ENCODE measurements around the gene NT5DC3. TPM values are rescaled to one million over a fixed set of nuclear protein-coding genes. Genes with fewer than 3 reads are reported as not detected.

The NT5DC3 gene
- total and polyA plus RNA-seq, 2 donors (not counting 3 experiments of a cell fraction or from before 2014, with no cell fraction given), result 1.5 to 6.7 TPM

- DNase-seq (ENCODE audit: low read depth, low spot score), result no peak
- Histone ChIP-seq H3K4me3 (replicated peaks in 1 of 3; ENCODE audit: insufficient read depth in 1 of 3, low read depth in 1 of 3, low read length in 3 of 3) (no peak overlapping the region), H3K27me3 (ENCODE audit: control insufficient read depth in 2 of 2, insufficient read depth in 2 of 2, low read length in 2 of 2) (no peaks in the 10 kb centered on the region), H4K20me1 (replicated peaks; ENCODE audit: control insufficient read depth, extremely low read depth, insufficient read depth, low read length) (no peaks in the 10 kb centered on the region), H3K4me1 (ENCODE audit: control insufficient read depth, extremely low read depth, insufficient read depth, low read length) (peaks cover 11% of the 10 kb centered on the region), H3K9ac (replicated peaks; ENCODE audit: extremely low read depth, insufficient read depth, low read length) (no peak overlapping the region), H3K27ac (ENCODE audit: insufficient read depth, low read depth, low read length) (no peak overlapping the region), H3K4me2 (ENCODE audit: insufficient read depth, low read length) (no peak overlapping the region), H2AFZ (ENCODE audit: low read depth, low read length) (no peak overlapping the region), H3K9me3 (replicated peaks; ENCODE audit: control insufficient read depth, insufficient read depth, low read length) (no peaks in the 10 kb centered on the region), H3K9me1 (replicated peaks; ENCODE audit: control insufficient read depth, extremely low read depth, insufficient read depth, low read length) (no peaks in the 10 kb centered on the region), H3K36me3 (ENCODE audit: control insufficient read depth in 2 of 2, extremely low read depth in 1 of 2, insufficient read depth in 2 of 2, low read length in 2 of 2) (no peaks in the 10 kb centered on the region), H3K79me2 (ENCODE audit: control insufficient read depth, insufficient read depth, low read length) (peaks cover 9% of the 10 kb centered on the region)
- no peak for FAIRE-seq
- intact Hi-C loops (cut with micrococcal nuclease) (no loop called here), dilution Hi-C loops (cut with MboI; ENCODE audit: extremely low pct_ligation_motif_present, low sequenced_read_pairs) (no loop called here)
- ChIA-PET CTCF (no interaction called here), POLR2A (no interaction called here)
- no TSS peak for BruUV-seq (replicated peaks)
- TF ChIP-seq GATA2 (IDR thresholded peaks at IDR 0.05; ENCODE audit: insufficient read depth, insufficient read length, low read depth, low read length), result no peak
- TF ChIP-seq MAX (IDR thresholded peaks at IDR 0.05; ENCODE audit: insufficient read depth, insufficient read length), result no peak
- no peak for TF ChIP-seq JUN (IDR thresholded peaks at IDR 0.05; ENCODE audit: borderline replicate concordance, insufficient read depth, insufficient read length, low read depth)
- no peak for TF ChIP-seq MYC (IDR thresholded peaks at IDR 0.05; ENCODE audit: low read depth, low read length)
- no peak for TF ChIP-seq POLR2A (IDR thresholded peaks at IDR 0.05; ENCODE audit: low read depth, low read length)
- TF ChIP-seq POLR2AphosphoS5 (IDR thresholded peaks at IDR 0.05; ENCODE audit: insufficient read depth, low read depth, low read length), result no peak
Observed at GRCh38 chr12:103838254-103838914, 2.6 kb downstream of the NT5DC3 start.

- no TSS peak for BruUV-seq (replicated peaks)
Observed at GRCh38 chr12:103836345-103836744, 4.7 kb downstream of the NT5DC3 start.

More at GRCh38 chr12:103836345-103836744, 4.7 kb downstream of the NT5DC3 start:
- FAIRE-seq (no peak), DNase-seq (ENCODE audit: low read depth, low spot score) (no peak)
- no peak overlapping the region for H3K9ac ChIP-seq (replicated peaks; ENCODE audit: extremely low read depth, insufficient read depth, low read length)
- H3K9me3 ChIP-seq (replicated peaks; ENCODE audit: control insufficient read depth, insufficient read depth, low read length), result no peaks in the 10 kb centered on the region
- peaks cover 9% of the 10 kb centered on the region for H3K79me2 ChIP-seq (ENCODE audit: control insufficient read depth, insufficient read depth, low read length)
- no peak overlapping the region for H2AFZ ChIP-seq (ENCODE audit: low read depth, low read length)
- CTCF ChIA-PET, result no interaction called here
- no peak overlapping the region for H3K4me2 ChIP-seq (ENCODE audit: insufficient read depth, low read length)
- TF ChIP-seq POLR2A (IDR thresholded peaks at IDR 0.05; ENCODE audit: low read depth, low read length) (no peak), CTCF (IDR thresholded peaks at IDR 0.05; ENCODE audit: extremely low read depth in 1 of 2, insufficient read depth in 1 of 2, low read depth in 1 of 2, low read length in 2 of 2) (no peak), GATA2 (IDR thresholded peaks at IDR 0.05; ENCODE audit: insufficient read depth, insufficient read length, low read depth, low read length) (no peak), JUN (IDR thresholded peaks at IDR 0.05; ENCODE audit: borderline replicate concordance, insufficient read depth, insufficient read length, low read depth) (no peak), MAX (IDR thresholded peaks at IDR 0.05; ENCODE audit: insufficient read depth, insufficient read length) (no peak)
- H3K9me1 ChIP-seq (replicated peaks; ENCODE audit: control insufficient read depth, extremely low read depth, insufficient read depth, low read length), result no peaks in the 10 kb centered on the region
- POLR2A ChIA-PET, result interaction anchor here (0.6 kb wide), 1 partner anchor 32 kb away, joined by 5 read pairs; no protein-coding TSS in a partner anchor
- dilution Hi-C loops (cut with MboI; ENCODE audit: extremely low pct_ligation_motif_present, low sequenced_read_pairs), result no loop called here
- no peak overlapping the region for H3K27ac ChIP-seq (ENCODE audit: insufficient read depth, low read depth, low read length)
- H3K36me3 ChIP-seq (ENCODE audit: control insufficient read depth in 2 of 2, extremely low read depth in 1 of 2, insufficient read depth in 2 of 2, low read length in 2 of 2), result no peaks in the 10 kb centered on the region
- no peak overlapping the region for H3K4me3 ChIP-seq (replicated peaks in 1 of 3; ENCODE audit: insufficient read depth in 1 of 3, low read depth in 1 of 3, low read length in 3 of 3)
- intact Hi-C loops (cut with micrococcal nuclease), result no loop called here
- no peaks in the 10 kb centered on the region for H4K20me1 ChIP-seq (replicated peaks; ENCODE audit: control insufficient read depth, extremely low read depth, insufficient read depth, low read length)
- H3K27me3 ChIP-seq (ENCODE audit: control insufficient read depth in 2 of 2, insufficient read depth in 2 of 2, low read length in 2 of 2), result no peaks in the 10 kb centered on the region
- peaks cover 6% of the 10 kb centered on the region for H3K4me1 ChIP-seq (ENCODE audit: control insufficient read depth, extremely low read depth, insufficient read depth, low read length)

Measured in endothelial cell of umbilical vein (primary cell).